H7 (cell line): ENCODE data around the gene SRSF5. TPM values are rescaled to one million over a fixed set of nuclear protein-coding genes. Genes with fewer than 3 reads are reported as not detected.

Experiments used
- DNase-seq: peaks from one replicate; pipeline ENCODE4 v3.0.0; 2012
- H3K27me3 ChIP-seq: 2 replicates; pipeline ENCODE4 v1.6.0; 2011; ENCODE audit warnings: mild to moderate bottlenecking, low read length; ENCODE audit not compliant: control insufficient read depth, insufficient read depth
- H3K36me3 ChIP-seq: replicated peaks from 2 replicates; pipeline ENCODE4 v1.5.1; 2011; ENCODE audit warnings: low read length; ENCODE audit not compliant: control insufficient read depth, insufficient read depth
- H3K4me3 ChIP-seq: 2 replicates; pipeline ENCODE4 v1.5.1; 2011; ENCODE audit warnings: low read depth, mild to moderate bottlenecking, control low read depth, low read length, moderate library complexity; ENCODE audit not compliant: insufficient read depth
- total RNA-seq: library from RNA; depleted of rRNA; stranded (reverse); fragments of >200 nt; shearing (Covaris generic); gene quantifications from 2 replicates; pipeline ENCODE4 v1.2.3, GENCODE V29; 2014

SRSF5 gene
- total RNA-seq, 1 experiment from 2014 or later: 90.9 TPM

DNA sequence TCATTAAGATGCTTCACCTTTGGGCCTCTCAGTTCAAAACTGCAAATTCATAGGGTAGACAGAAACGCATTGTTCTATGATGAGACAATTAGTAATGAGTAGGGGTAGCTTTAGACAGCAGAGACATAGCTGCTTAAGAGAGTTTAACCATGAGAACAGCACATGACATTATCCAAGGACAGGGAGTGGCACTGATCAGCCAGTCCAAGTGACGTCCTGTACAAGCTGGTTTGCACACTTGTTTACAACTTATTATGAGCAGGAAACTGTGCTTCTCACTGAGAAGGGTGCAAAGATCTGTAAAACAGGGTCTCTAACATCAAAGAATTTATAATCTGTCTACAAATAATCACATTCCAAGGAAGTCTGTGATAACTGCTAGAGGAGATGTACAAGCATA, 11.2 kb upstream of the SRSF5 start:
- Histone ChIP-seq H3K36me3 (no peaks in the 10 kb centered on the region), H3K4me3 (no peak overlapping the region), H3K27me3 (no peaks in the 10 kb centered on the region)
- DNase-seq: no peak

- Histone ChIP-seq H3K27me3 (no peaks in the 10 kb centered on the region), H3K4me3 (no peak overlapping the region), H3K36me3 (no peaks in the 10 kb centered on the region)
- DNase-seq: no peak
Measured at GRCh38 chr14:69756298-69756697, 10.6 kb upstream of the SRSF5 start.

GRCh38 chr14:69760810-69761209, 6.1 kb upstream of the SRSF5 start:
- Histone ChIP-seq H3K4me3 (no peak overlapping the region), H3K36me3 (no peaks in the 10 kb centered on the region), H3K27me3 (no peaks in the 10 kb centered on the region)
- DNase-seq: no peak

DNA sequence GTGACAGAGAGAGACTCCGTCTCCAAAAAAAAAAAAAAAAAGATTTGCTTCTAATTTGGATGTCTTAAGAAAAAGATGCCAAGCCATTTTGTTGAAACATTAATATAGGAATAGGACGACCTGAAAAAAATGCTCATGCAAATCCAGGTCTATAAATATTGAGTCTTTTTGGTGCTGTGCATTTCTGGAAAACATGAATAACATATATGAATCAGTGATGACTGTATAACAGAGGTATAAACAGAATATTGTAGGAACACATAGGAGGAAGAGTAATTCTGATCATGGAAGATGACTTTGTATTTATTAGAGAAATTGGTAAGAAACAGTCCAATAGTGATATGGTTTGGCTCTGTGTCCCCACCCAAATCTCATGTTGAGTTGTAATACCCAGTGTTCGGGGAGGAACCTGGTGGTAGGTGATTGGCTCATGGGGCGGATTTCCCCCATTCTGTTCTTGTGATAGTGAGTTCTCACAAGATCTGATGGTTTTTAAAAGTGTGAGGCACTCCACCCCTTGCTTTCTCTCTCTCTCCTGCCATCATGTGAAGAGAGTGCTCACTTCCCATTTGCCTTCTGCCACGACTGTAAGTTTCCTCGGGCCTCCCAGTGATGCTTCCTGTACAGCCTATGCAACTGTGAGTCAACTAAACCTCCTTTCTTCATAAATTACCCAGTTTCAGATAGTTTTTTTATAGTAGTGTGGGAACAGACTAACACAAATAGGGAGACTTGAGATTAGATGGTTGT, 3.0 kb upstream of the SRSF5 start:
- no peak for DNase-seq
- Histone ChIP-seq H3K36me3 (peaks cover 9% of the 10 kb centered on the region), H3K27me3 (no peaks in the 10 kb centered on the region), H3K4me3 (no peak overlapping the region)

DNA sequence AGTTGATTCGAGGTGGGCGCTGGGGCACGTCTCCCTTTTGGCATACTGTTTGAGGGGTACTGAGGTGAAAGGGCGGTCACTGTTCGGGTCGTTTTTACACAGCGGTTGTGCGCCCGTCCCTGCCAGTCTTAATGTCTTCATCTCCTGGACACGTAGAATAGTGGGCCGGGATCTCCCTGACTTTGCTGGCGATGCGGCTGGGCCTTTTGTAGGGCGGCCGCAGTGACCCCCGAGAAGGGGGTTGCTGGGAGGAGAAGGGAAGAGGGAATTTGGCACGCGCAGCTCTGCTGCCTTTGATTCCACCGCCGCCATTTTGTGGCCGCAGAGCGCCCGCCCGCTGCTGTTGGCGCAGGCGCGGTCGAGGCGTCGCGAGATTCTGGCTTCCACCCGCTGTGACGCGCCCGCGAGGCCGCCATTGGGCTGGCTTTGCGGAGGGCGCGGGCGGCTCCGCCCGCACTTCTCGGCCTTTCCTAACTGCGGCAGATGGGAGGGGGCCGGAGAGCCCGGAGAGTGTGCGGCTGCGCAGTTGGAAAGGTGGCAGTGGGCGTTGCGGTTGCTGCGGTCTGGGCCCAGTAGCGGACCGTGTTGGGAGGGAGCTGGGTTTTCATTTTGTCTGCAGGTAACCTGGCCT, 542 bp downstream of the SRSF5 start:
- Histone ChIP-seq H3K4me3 (peak overlapping the region; percentile 88), H3K36me3 (peaks cover 36% of the 10 kb centered on the region), H3K27me3 (no peaks in the 10 kb centered on the region)
- peak; percentile 95 for DNase-seq

GRCh38 chr14:69768873-69769272, 1.9 kb downstream of the SRSF5 start:
- no peaks in the 10 kb centered on the region for H3K27me3 ChIP-seq
- DNase-seq: no peak
- peaks cover 39% of the 10 kb centered on the region for H3K36me3 ChIP-seq
- no peak overlapping the region for H3K4me3 ChIP-seq

DNA sequence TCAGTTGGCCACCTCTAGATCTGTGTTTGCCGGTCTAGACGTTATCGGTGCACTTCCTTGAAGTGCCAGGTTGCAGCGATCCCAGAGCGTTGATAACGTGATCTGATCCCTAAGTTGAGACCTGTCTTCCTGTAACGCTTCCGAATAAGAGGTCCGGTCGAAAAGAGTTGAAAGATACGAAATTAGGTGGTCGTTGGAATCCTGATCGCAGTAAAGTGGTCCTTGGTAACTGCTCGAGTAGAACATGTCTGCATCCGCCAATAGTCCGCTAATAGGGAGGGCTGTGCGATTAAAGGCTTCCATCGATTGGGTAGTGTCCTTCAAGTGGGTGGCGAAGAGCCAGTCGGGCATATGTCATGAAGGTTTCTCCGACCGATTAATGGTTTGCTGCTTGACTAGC, 2.7 kb downstream of the SRSF5 start:
- Histone ChIP-seq H3K36me3 (peaks cover 40% of the 10 kb centered on the region), H3K27me3 (no peaks in the 10 kb centered on the region), H3K4me3 (no peak overlapping the region)
- no peak for DNase-seq

GRCh38 chr14:69770559-69770958, 3.6 kb downstream of the SRSF5 start:
- Histone ChIP-seq H3K27me3 (no peaks in the 10 kb centered on the region), H3K4me3 (no peak overlapping the region), H3K36me3 (peaks cover 44% of the 10 kb centered on the region)
- DNase-seq: no peak

DNA sequence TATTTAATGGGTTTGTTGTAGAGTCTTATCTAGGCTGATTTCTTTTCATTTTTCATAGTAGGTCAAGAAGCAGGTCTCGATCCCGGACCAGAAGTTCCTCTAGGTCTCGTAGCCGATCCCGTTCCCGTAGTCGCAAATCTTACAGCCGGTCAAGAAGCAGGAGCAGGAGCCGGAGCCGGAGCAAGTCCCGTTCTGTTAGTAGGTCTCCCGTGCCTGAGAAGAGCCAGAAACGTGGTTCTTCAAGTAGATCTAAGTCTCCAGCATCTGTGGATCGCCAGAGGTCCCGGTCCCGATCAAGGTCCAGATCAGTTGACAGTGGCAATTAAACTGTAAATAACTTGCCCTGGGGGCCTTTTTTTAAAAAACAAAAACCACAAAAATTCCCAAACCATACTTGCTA, 4.2 kb downstream of the SRSF5 start:
- no peaks in the 10 kb centered on the region for H3K27me3 ChIP-seq
- H3K4me3 ChIP-seq: no peak overlapping the region
- peaks cover 44% of the 10 kb centered on the region for H3K36me3 ChIP-seq
- no peak for DNase-seq

- no peak for DNase-seq
- H3K4me3 ChIP-seq: no peak overlapping the region
- no peaks in the 10 kb centered on the region for H3K27me3 ChIP-seq
- H3K36me3 ChIP-seq: peaks cover 48% of the 10 kb centered on the region
Measured at GRCh38 chr14:69772082-69773017, 5.4 kb downstream of the SRSF5 start.

- H3K27me3 ChIP-seq: no peaks in the 10 kb centered on the region
- H3K36me3 ChIP-seq: peaks cover 49% of the 10 kb centered on the region
- H3K4me3 ChIP-seq: no peak overlapping the region
- DNase-seq: no peak
Measured at GRCh38 chr14:69773571-69774276, 6.8 kb downstream of the SRSF5 start.

DNA sequence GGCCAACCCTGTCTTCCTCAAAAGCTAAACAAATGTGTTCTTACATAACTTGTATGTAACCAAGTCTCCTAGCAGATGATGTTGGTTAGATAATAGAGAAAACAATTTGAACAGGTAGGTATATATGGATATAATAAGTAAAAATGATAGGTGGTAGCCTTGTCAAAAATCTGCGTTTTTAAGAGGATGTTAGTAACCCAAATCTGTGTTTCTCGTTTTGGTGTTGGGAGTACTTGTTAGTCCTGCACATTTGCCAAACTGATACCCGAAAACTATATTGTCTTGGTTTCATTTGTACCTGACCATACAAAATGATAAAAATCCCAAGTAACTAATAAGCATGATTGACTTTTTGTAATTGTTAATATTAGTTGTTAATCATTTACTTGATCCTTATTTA, 8.1 kb downstream of the SRSF5 start:
- DNase-seq: no peak
- Histone ChIP-seq H3K36me3 (peaks cover 37% of the 10 kb centered on the region), H3K27me3 (no peaks in the 10 kb centered on the region), H3K4me3 (no peak overlapping the region)

DNA sequence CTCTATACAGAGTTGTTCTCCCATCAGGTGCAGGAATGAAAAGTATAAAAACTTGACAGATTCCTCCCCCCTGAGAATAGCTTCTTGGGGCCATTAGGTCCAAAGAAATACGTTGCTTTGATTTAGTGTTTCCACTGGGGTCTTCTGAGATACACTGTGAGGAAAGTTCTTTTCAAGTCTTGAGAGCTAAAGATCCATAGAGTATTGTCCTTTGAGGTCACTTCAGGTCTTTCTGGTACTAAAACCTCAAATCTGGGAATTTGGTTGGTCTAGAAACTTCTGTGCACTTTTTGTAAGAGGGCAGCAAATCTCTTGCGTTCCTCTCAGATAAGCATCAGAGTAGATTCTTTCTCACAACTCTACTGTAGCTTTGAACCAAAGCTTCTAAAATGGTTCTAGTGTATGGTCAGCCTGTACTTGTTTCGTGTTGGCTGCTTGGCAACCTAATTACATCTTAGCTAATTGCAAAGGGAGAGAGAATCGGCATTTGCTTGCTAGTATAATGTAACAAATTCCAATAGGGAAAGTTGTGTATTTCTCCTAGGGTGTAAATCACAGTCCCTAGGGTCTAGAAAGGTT, 10.0 kb downstream of the SRSF5 start:
- H3K36me3 ChIP-seq: peaks cover 22% of the 10 kb centered on the region

DNA sequence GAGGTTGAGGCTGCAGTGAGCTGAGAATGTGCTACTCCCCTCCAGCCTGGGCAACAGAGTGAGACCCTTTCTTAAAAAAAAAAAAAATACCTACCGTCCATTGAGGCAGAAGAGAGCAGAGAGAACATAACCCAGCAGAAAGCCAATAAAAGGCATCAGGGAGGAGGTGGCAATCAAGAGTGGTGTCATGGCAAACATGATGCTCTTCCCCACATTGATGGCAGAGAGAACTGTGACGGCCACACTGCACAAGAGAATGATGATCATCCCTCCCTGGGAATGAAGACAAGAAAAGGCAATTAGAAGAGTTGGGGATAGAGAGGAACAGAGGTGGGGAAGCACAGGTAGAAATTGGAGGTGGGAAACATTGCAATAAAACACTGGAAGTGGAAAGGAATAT, 12.1 kb downstream of the SRSF5 start:
- Histone ChIP-seq H3K27me3 (no peaks in the 10 kb centered on the region), H3K36me3 (peaks cover 16% of the 10 kb centered on the region), H3K4me3 (no peak overlapping the region)
- no peak for DNase-seq

More for the DNA sequence above, 10.0 kb downstream of the SRSF5 start:
- no peak overlapping the region for H3K4me3 ChIP-seq
- H3K27me3 ChIP-seq: no peaks in the 10 kb centered on the region
- no peak for DNase-seq
